ENCODE data around the gene CHST8.

Gene CHST8

DNA sequence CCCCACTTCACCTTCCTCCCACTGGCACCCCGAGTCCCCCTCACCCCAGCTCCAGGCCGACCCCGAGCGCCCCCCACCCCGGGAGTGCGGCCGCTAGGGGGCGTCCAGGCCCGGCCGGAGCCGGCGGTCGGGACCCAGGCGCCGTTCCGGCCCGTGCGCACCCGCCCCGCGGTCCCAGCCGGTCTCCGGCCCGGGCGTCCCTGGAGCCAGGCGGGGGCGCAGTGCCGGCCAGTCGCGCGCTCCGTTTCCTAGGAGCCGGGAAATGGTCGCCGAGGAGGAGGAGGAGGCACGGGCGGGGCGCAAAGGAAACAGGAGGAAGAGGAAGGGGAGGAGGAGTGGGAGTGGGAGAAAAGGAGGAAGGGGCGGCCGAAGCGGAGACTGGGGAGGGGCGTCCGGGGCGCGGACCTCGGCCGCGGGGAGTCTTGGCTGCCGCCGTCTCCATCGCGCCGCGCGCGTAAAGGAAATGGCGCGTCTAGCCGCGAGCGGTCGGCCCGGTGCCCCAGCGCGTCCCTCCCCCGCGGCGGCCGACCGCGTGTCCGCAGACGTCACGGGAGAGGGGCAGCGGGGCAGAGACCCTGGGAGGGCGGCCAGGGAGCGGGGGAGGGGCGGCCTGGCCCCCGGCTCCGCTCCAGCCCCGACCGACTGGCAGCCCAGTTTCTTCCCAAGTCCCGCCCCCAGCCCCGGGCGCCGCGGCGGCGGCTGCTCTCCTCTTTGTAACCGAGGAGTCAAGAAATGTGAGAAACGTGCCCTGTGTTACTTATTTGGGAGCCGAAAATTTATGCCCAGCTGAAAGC is 173.8 kb downstream of the CHST8 start:
- no peak overlapping the region for H3K4me3 ChIP-seq (ENCODE audit: low read depth, low read length)
- peak; percentile 72; the same call in 1 of the 2 replicates for TF ChIP-seq CTCF (IDR thresholded peaks at IDR 0.05; ENCODE audit: borderline replicate concordance, insufficient read depth, low read depth, low read length)

DNA sequence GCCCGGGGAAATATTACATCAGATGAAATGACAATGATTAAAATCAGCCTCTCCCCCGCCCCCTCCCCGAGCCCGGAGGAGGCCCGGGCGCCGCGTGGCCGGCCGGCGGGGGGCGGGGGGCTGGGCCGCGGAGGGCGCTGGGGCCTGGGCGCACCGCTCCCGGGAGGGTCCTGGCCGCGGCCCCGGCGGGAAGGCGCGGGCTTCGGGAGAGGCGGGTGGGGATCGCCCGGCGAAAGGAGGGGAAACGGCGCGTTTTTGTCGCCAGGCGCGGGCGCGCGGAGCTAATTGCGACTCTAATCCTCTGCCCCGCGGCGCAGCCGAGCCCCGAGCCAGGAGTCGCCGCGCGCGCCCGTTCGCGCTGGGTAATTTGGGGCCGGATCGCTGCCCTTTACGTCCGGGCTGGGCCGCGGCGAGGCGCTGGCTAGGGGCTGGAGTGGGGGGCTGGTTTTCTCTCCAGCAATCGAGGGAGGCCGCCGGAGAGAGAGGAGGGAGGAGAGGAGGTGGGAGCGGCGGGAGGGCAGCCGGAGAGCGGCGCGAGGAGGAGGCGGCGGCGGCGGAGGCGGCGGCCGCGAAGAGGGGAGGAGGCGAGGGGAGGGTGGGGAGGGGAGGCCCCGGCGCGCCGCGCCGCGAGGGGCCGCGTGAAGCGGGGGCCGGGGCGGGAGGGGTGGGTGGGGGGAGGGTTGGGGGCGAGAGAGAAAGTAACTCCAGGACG is 174.6 kb downstream of the CHST8 start, which contains the start of gene KCTD15:
Gene KCTD15 (plus strand): TSS at position 707 of the 712 bp plus-strand sequence. CDS start 3,585 bp downstream, outside the sequence.
- TF ChIP-seq CTCF (IDR thresholded peaks at IDR 0.05; ENCODE audit: borderline replicate concordance, insufficient read depth, low read depth, low read length) = no peak
- no peak within 1 kb of the TSS for H3K4me3 ChIP-seq (ENCODE audit: low read depth, low read length)

- TF ChIP-seq CTCF (IDR thresholded peaks at IDR 0.05; ENCODE audit: borderline replicate concordance, insufficient read depth, low read depth, low read length) = no peak
- no peak overlapping the region for H3K4me3 ChIP-seq (ENCODE audit: low read depth, low read length)
These were observed 176.3 kb downstream of the CHST8 start for GRCh38 chr19:33797802-33798671.

DNA sequence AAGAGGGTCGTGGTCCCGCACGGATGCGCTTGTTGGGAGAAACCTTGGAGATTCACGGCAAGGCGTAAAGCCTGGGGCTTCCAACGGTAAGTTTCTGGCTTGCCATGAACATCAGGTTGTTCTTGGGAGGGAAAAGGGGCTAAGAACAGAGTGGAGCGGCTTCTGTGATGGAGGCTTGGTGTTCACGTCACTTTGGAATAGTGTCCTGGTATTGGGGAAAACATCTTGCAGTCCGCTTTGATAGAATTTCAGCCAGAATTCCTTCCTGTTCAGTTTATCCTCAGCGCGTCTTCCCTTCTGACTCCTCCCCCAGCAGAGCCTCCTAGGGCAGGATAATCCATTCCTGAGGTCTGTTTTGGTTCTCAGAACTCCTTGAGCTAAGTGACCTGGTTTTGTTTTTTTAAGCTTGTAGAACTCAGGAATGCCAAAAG is 176.9 kb downstream of the CHST8 start:
- TF ChIP-seq CTCF (IDR thresholded peaks at IDR 0.05; ENCODE audit: borderline replicate concordance, insufficient read depth, low read depth, low read length) = no peak
- no peak overlapping the region for H3K4me3 ChIP-seq (ENCODE audit: low read depth, low read length)

GRCh38 chr19:33799476-33799875 is 177.7 kb downstream of the CHST8 start:
- H3K4me3 ChIP-seq (ENCODE audit: low read depth, low read length) = no peak overlapping the region
- no peak for TF ChIP-seq CTCF (IDR thresholded peaks at IDR 0.05; ENCODE audit: borderline replicate concordance, insufficient read depth, low read depth, low read length)

DNA sequence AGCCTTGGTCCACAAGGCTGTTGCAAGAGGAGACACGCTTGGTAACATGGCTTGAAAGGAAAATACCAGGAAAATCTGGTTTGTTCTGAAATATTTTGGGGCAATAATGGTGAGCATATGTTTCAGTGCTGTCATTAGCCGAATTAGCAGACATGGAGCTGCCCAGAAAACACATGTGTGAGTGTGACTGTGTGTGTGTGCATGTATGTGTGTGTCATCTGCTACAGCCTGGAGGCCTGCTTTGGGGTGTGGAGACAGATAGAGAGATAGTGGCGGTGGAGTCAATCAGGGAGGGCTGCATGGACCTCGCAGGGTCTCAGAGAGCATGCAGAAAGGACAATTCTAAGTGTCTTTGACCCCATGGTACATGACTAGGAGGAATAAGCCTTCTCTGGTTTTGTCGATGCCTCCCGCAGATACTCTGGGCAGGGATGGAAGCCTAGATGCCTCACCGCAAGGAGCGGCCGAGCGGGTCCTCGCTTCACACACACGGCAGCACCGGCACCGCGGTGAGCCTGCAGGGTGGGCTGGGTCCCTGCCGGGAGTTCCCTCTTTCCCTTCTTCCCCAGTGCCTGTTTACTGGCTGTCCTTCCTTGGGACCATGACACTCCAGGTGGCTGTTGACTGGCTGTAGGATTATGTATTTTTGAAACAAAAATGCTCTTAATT is 178.4 kb downstream of the CHST8 start:
- H3K4me3 ChIP-seq (ENCODE audit: low read depth, low read length) = no peak overlapping the region
- TF ChIP-seq CTCF (IDR thresholded peaks at IDR 0.05; ENCODE audit: borderline replicate concordance, insufficient read depth, low read depth, low read length) = no peak

Measured in GM12875 (cell line).